Pulmonary artery endothelial cell (primary cell): ENCODE results near the gene SPATS2L. TPM values are rescaled to one million over a fixed set of nuclear protein-coding genes. Genes with fewer than 3 reads are reported as not detected.

ENCODE experiments used
- DNase-seq: peaks from one replicate; pipeline ENCODE4 v3.0.0-alpha.2; 2011; ENCODE audit warnings: low read depth, low spot score
- total RNA-seq: library from RNA; depleted of rRNA; stranded (reverse); fragments of >200 nt; gene quantifications from 2 replicates; pipeline ENCODE4 v1.2.3, GENCODE V29; 2014

Gene SPATS2L
- total RNA-seq, 1 donor from 2014 or later, result 22.6 TPM

GRCh38 chr2:200408428-200409316, 102.2 kb downstream of the SPATS2L start:
- no peak for DNase-seq

GRCh38 chr2:200411831-200412230, 105.3 kb downstream of the SPATS2L start:
- no peak for DNase-seq

GRCh38 chr2:200414367-200414766, 107.9 kb downstream of the SPATS2L start:
- DNase-seq, result no peak

GRCh38 chr2:200415455-200415854, 109.0 kb downstream of the SPATS2L start:
- no peak for DNase-seq

DNA sequence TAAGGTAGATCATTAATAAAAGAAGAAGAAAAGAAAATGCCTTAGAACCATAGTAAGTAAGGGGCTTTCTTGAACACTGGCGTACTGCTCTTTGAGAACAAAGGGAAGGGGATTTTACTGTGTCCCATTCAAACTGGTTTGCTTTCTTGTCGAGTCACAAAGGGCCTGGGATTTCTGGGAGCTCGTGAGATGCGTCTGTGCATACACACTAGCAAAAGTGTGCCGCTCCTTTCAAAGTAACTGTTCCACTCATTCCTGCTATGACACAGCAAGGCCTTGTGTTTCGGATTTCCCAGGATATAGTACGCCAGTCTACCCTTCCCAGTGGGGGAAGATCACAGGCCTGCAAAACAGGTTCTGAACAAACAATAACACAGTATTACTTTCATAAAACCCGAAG, 110.4 kb downstream of the SPATS2L start:
- no peak for DNase-seq

- no peak for DNase-seq
These were observed 110.9 kb downstream of the SPATS2L start for GRCh38 chr2:200417366-200417765.

DNA sequence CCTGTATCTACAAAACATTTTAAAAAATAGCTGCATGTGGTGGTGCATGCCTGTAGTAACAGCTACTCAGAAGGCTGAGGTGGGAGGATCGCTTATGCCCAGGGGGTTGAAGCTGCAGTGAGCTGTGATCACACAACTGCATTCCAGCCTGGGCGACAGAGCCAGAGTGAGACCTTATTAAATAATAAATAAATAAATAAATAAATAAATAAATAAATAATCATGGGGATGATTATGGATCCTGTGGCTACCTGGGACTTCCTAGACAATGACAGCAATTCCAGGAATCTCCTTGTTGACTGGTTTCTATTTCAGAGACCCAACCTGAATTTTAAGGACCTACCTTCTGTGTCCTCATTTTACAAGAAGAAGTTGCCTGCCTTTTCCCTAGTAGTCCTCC, 111.9 kb downstream of the SPATS2L start:
- no peak for DNase-seq

GRCh38 chr2:200419325-200419724, 112.8 kb downstream of the SPATS2L start:
- DNase-seq, result no peak

GRCh38 chr2:200421270-200421669, 114.8 kb downstream of the SPATS2L start:
- no peak for DNase-seq

GRCh38 chr2:200422071-200422470, 115.6 kb downstream of the SPATS2L start:
- no peak for DNase-seq

GRCh38 chr2:200422532-200423261, 116.2 kb downstream of the SPATS2L start:
- no peak for DNase-seq

DNA sequence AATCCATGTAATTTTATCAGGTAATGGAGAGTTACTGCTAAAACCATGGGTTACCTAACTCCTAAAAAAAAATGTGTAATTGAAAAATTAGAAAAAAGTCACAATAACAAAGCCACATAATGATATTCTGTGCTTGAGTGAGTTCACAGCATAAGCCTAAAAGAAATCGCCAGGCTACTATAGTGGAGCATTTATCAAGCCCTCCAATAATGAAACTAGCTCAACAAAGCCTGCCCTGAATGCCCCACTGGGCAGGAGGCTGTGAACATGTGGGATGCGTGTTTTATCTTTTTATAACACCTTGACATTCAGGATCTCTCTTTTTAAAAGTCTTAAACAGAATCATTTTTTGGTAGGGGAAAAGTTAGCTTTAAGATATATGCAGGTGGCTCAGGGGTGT, 117.0 kb downstream of the SPATS2L start:
- DNase-seq, result no peak

DNA sequence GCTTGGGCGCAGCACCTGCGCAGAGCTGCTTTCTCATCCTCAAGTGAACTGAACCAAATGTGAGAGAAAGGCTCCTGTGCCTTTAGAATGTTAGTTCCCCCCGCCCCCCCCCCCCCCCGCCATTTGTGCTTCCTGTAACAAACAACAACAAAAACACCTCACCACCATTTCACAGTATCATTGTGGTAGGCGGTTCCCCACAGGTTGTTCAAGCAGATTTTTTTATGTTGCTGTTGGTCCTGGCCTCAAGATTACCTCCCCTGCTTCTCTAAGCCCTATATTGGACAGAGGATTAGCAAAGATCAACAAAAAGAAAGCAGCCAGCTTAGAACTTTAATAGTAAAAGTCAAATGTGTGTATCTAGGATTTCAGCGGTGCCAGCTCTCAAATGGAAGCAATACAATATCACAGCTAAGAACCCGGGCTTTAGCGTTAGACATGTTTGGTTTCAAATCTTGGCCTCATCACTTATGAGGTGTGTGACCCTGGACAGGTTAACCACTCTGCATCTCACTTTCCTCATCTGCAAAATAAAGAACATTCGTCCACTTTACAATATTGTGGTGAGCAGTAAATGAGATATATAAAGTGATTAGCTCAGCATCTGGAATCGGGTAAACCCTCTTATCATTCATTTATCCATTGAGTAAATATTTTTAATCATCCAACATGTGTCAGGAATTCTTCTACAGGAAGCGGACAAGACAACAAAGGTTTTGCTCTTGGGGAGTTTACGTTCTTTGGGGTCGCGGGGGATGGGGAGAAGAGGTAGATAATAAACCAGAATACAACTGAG, 118.7 kb downstream of the SPATS2L start:
- DNase-seq, result no peak

DNA sequence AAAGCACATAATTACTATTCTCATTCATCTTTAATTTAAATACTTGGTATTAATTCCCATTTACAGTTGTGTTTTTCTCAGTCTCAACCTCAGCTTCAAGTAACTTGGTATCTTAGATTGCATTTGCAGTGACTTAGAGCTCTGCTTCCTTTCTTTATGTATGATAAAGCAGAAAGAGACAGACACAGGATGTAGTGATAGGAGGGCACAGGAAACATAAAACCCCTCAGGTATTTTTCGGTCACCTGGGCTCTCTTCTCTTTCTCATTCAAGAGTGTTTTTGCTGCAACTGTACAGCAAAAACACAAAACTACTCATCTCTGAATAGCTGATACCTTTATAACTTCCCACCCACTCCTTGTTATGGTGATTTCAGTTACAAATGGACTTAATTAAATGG, 120.3 kb downstream of the SPATS2L start:
- DNase-seq, result no peak

DNA sequence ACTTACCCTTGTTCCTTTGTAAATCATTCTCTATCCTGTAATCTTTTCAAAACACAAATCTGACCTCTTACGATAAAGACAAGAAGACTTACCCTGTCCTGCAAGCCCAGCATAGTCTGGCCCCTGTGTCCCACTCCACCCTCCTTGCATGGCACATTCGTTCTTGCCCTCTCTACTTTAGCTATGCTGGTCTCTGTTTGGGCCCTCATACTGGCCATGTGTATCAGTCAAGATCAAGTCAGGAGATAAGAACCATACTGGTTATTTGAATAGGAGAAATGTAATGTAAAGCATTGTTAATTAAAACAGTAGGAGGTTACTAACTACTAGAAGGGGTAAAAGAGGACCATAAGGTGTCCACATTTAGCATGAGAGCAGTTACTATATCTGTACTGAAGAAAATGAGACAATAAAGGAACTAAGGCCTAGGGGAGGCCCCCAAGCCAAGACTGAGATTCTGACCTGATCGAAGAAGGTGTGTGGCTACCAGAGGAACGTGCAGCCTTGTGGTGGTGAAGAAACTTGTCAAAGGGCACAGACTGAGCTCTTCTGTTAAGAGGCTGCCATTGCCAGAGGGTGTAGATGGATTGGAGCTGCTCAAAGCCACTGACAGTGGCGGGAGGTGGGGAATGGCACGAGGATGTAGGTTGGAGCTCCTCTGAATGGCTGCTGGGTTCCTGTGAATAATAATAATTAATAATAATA, 122.6 kb downstream of the SPATS2L start:
- DNase-seq, result no peak

DNA sequence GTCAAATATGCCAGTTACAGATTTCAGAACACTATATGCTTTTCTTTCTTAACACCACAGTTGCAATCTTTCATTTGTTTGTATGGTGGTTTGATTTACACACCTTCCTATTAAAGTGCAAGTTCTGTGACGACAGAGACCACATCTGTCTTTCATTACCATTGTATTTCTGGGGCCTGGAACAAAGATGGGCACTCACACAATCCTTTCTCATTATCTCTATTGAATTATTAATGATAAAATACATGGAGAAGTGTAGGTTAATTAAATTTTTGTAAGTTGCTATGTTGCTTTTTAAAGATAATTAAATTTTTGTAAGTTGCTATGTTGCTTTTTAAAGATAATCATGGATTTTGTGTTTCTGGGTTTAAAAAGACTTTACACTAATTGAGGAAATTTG, 123.5 kb downstream of the SPATS2L start:
- no peak for DNase-seq

GRCh38 chr2:200431996-200432705, 125.7 kb downstream of the SPATS2L start:
- DNase-seq, result no peak

DNA sequence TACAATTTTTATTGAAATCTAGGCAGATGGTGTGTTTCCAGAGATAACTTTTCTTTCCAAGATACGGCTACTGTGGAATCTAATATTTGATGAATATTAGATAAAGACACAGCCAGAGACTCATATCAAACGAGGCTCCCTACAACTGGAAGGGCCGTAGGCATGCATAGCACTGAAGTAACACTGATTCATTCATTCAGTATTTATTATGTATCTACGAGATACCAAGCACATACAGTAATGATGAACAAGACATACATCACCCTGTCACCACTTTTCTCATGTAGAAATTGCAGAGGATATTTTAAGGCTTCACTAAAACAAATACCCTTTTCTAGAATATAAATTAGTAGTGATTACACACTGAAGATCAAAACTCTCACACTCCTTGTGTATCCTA, 128.9 kb downstream of the SPATS2L start:
- no peak for DNase-seq

DNA sequence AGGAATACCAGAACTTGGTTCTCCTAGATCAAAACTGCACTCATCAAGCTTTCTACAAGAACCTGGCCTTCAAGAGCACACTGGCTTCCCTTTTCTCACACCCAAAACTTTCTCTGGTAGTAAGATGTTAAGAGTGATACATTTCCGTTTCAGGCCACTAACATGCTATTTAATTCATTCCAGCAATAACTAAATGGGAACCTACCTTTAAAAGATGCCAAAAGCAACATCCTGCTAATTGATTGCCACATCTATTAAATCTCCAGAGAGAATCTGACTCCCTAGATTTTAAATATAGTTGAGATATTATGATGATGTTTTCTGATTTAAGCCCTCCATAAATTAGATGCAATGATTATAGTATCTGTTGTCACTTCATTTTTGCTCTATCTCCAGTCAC, 131.8 kb downstream of the SPATS2L start:
- DNase-seq, result no peak

DNA sequence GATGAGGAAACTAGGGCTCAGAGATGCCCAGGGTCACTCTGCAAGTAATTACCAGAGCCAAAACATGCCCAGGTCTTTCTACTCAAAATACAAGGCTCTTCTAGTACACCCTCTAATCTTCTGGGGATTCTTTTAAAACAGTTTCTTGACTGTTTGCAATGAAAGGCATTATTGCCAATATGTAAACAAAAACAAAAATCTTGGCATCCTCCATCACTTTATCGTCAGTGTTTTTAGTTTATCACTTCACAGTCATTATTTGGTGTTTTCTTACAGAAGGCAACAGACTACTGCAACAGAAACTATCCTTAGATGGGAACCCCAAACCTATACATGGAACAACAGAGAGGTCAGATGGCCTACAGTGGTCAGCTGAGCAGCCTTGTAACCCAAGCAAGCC, 132.4 kb downstream of the SPATS2L start:
- DNase-seq, result no peak

GRCh38 chr2:200439981-200440380, 133.5 kb downstream of the SPATS2L start:
- DNase-seq, result no peak
